HG03095 (cell line): Measurements from ENCODE around the gene COL4A2.
"Not testable (repeated sequence)": the region's sequence is repeated elsewhere in the genome, so short reads cannot be mapped to it uniquely, and the experiment has no call there.

Experiments used
- ATAC-seq: cut with Tn5 transposase; IDR thresholded peaks from one replicate; pipeline ENCODE4 v1.9.1; 2021; ENCODE audit warnings: moderate library complexity; ENCODE audit not compliant: unreplicated experiment

The COL4A2 gene

GRCh38 chr13:110319774-110320509 lies 12.9 kb downstream of the COL4A2 start:
- no peak for ATAC-seq

- ATAC-seq: no peak
Observed at GRCh38 chr13:110320645-110321044, 13.6 kb downstream of the COL4A2 start.

DNA sequence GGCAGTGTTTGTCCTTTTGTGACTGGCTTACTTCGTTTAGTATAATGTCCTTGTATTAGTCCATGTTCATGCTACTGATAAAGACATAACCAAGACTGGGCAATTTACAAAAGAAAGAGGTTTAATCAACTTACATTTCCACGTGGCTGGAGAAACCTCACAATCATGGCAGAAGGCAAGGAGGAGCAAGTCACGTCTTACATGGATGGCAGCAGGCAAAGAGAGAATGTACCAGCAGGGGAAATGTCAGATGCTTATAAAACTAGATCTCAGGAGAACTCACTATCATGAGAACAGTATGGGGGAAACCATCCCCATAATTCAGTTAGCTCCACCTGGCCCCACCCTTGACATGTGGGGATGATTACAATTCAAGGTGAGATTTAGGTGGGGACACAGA lies 14.5 kb downstream of the COL4A2 start:
- ATAC-seq: not testable (repeated sequence)

DNA sequence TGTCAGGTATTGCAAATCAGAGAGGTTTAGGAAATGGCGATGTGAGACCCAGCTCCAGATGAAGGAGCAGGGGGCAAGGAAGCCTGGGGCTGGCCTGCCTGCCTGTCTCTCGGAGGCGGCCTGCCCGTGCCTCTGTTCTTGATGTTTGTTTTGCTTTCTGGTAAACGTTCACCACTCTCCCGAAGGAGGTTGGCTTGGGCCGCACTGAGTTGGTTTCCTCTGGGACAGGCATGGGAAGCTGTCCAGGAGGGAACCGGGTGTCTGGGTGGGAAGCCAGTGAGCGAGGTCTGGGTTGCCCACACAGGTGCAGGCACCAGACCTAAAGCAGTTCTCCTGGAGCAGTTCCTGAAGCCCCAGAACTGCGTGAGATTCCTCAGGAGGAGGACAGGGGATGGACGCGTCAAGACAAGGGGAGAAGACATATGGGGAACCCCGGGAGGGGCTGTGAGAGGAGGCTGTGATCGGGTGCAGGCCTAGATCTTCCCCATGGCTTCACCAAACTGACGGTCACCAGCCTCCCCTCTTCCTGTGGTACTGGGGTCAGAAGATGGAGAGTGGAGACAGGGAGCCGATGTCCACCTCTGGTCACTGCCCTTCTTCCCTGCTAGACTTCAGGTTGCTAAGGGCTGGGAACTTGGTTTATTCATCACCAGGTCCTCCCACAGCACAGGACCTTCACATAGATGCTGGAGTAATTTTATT lies 15.2 kb downstream of the COL4A2 start:
- no peak for ATAC-seq

- ATAC-seq: no peak
Observed at GRCh38 chr13:110322828-110323171, 15.7 kb downstream of the COL4A2 start.

- ATAC-seq: no peak
Observed at GRCh38 chr13:110323172-110323891, 16.2 kb downstream of the COL4A2 start.

GRCh38 chr13:110324026-110324749 lies 17.1 kb downstream of the COL4A2 start:
- no peak for ATAC-seq

- no peak for ATAC-seq
Observed at GRCh38 chr13:110326263-110326904, 19.3 kb downstream of the COL4A2 start.

GRCh38 chr13:110327051-110327721 lies 20.1 kb downstream of the COL4A2 start:
- no peak for ATAC-seq

DNA sequence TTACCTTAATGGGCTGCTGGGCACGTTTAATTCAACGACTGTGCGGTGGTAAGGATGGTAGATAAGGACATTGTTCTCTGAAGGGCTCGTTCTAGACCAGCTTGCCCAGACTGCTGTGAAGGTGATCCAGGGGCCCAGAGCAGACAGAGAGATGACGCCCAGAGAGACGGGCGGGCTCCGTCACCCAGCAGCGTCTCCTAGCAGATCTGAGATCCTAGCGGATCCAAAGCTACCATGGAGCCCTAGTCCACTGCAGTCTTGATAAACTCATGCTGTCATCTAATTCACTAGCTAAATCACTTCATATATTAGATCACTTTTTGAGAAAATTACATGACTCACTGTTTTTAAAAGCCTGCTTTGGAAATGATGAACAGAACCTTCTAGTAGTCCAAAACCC lies 21.5 kb downstream of the COL4A2 start:
- no peak for ATAC-seq

- no peak for ATAC-seq
Observed at GRCh38 chr13:110329258-110329657, 22.2 kb downstream of the COL4A2 start.

- ATAC-seq: no peak
Observed at GRCh38 chr13:110329798-110330461, 22.8 kb downstream of the COL4A2 start.

DNA sequence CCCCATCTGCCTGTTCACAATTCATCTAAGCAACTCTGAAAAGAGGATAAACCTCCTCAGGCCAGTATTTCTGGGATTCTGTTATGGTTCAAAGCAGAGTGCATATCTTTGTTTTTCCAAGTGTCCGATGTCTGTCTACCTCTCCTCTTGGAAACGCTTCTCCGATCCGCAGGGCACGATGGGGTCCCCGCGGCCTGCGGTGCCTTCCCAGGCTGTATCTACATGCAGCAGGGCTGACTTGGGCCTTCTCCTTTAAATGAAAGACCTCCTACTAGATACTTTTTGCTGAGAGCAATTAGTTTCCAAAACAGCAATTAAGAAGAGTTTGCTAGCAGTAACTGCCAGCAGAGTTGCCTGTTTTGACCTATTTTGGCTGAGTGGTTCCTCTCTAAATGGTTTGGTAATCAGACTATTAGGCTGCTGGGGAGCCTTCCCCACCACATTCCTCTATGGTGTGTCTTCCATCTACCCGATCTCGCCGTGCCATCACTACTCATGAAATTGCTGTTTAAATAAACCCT lies 23.5 kb downstream of the COL4A2 start:
- no peak for ATAC-seq

GRCh38 chr13:110331362-110331761 lies 24.3 kb downstream of the COL4A2 start:
- ATAC-seq: no peak

- ATAC-seq: no peak
Observed at GRCh38 chr13:110332750-110333149, 25.7 kb downstream of the COL4A2 start.

DNA sequence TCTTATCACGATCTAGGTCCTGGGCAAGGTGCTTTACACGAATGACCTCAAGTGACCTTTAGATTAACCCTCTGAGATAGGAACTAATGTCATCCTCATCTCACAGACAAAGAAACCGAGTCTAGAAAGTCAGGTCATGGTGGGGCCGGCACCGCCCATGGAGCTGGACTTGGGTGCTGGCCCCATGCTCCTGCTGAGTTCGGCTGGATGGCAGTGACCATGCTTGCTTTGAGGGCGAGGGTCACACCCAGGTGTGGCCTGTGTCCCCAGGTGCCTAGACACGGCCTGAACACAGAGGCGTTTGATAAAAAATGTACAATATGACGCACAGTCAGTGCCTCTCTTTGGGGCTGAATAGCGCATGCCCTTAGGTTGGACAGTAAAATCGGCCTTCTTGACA lies 26.8 kb downstream of the COL4A2 start:
- ATAC-seq: no peak

DNA sequence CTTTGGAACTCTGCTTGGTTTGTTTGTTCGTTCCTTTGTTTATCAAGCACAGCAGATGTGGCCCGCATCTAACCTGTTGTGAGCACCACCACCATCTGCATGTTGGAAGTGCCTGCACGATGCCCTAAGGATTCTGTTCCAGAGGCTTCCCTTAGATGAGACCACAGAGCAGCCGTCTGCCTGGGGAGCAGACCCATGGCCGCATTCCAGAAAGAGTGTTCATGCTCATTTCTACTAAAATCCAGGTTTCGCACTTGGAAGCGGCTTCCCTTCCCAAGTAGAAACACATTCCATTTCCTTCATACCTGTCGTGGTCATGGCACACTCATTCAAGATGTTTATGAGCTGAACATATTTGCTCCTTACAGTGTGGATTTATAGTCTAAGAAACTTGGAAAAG lies 27.2 kb downstream of the COL4A2 start:
- ATAC-seq: no peak

DNA sequence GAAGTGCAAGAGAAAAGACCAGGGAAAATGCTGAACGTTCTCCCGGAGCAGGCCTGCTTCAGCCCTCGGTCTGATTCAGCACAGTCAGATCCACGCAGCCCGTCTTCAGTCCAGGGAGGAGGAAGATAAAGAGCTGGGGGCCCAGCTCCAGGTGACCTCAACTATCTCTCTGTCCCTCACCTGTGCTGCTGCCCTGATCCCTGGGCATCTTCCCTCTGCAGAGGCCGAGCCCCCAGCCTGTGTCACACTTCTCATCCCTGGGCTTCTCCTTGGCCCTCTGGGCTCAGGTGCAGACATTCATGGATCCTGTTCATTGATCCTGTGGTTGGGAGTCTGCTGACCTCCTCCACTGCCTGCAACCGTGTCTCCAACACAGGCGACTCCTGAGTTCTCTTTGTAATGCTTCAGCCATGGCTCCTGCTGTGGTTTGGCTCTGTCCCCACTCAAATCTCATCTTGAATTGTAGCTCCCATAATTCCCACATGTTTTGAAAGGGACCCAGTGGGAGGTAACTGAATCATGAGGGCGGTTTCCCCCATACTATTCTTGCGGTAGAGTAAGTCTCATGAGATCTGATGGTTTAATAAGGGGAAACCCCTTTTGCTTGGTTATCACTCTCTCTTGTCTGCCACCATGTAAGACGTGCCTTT lies 27.9 kb downstream of the COL4A2 start:
- ATAC-seq: no peak

DNA sequence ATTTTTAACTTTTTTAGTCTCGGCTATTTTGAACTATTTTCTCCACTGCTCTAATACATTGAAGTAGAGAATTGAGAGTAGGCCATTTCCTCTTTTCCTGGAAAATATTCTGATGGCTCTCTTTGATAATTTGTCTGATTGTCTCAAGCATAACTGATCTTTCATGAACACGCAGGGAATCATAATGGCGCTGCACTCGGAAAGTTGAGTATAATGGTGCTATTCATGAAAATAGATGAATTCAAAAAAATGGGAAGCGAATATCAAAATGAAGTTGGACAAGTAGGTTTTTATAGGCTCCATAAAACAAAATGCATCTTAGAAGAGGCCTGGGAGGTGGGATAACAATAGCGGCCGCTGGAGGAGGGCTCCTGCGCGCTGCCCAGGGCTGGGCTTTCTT lies 29.0 kb downstream of the COL4A2 start:
- no peak for ATAC-seq
